GM19328 (cell line): ENCODE measurements around the gene CMTM4.
"Not testable (repeated sequence)": the region's sequence is repeated elsewhere in the genome, so short reads cannot be mapped to it uniquely, and the experiment has no call there.

Experiments used
- ATAC-seq: cut with Tn5 transposase; IDR thresholded peaks from one replicate; pipeline ENCODE4 v1.9.1; 2021; ENCODE audit warnings: mild to moderate bottlenecking, moderate library complexity; ENCODE audit not compliant: unreplicated experiment

The CMTM4 gene

GRCh38 chr16:66676599-66676998, 19.9 kb downstream of the CMTM4 start:
- ATAC-seq = no peak

GRCh38 chr16:66673691-66674090, 22.9 kb downstream of the CMTM4 start:
- no peak for ATAC-seq

GRCh38 chr16:66670691-66671388, 25.7 kb downstream of the CMTM4 start:
- no peak for ATAC-seq

- ATAC-seq = no peak
Observed at GRCh38 chr16:66668777-66669444, 27.6 kb downstream of the CMTM4 start.

- ATAC-seq = no peak
Observed at GRCh38 chr16:66667944-66668343, 28.6 kb downstream of the CMTM4 start.

GRCh38 chr16:66662445-66663194, 33.9 kb downstream of the CMTM4 start:
- no peak for ATAC-seq

GRCh38 chr16:66661671-66662346, 34.7 kb downstream of the CMTM4 start:
- ATAC-seq = not testable (repeated sequence)

- ATAC-seq = no peak
Observed at GRCh38 chr16:66661210-66661560, 35.4 kb downstream of the CMTM4 start.

GRCh38 chr16:66660422-66661209, 35.9 kb downstream of the CMTM4 start:
- ATAC-seq = no peak

GRCh38 chr16:66658860-66659190, 37.7 kb downstream of the CMTM4 start:
- ATAC-seq = no peak

GRCh38 chr16:66658143-66658859, 38.2 kb downstream of the CMTM4 start:
- ATAC-seq = no peak

- no peak for ATAC-seq
Observed at GRCh38 chr16:66656547-66656946, 40.0 kb downstream of the CMTM4 start.

GRCh38 chr16:66653581-66654350, 42.8 kb downstream of the CMTM4 start:
- ATAC-seq = no peak

- no peak for ATAC-seq
Observed at GRCh38 chr16:66652661-66653360, 43.7 kb downstream of the CMTM4 start.

- no peak for ATAC-seq
Observed at GRCh38 chr16:66651965-66652364, 44.6 kb downstream of the CMTM4 start.

- no peak for ATAC-seq
Observed at GRCh38 chr16:66651474-66651765, 45.1 kb downstream of the CMTM4 start.

- ATAC-seq = peak; percentile 81
Observed at GRCh38 chr16:66650707-66651473, 45.7 kb downstream of the CMTM4 start.

GRCh38 chr16:66649636-66650205, 46.8 kb downstream of the CMTM4 start:
- no peak for ATAC-seq
